Measurements from ENCODE around the gene CAP2.

- no peak for TF ChIP-seq CSDC2 (CRISPR knock-in tag; IDR thresholded peaks at IDR 0.05)
- TF ChIP-seq BACH2 (CRISPR knock-in tag; IDR thresholded peaks at IDR 0.05; ENCODE audit: borderline replicate concordance): no peak
- no peak for TF ChIP-seq ZFP30 (CRISPR knock-in tag; IDR thresholded peaks at IDR 0.05)
- TF ChIP-seq RARB (CRISPR knock-in tag; IDR thresholded peaks at IDR 0.05): no peak
Measured at GRCh38 chr6:17577059-17577458, 183.7 kb downstream of the CAP2 start.
